Testis (tissue), 3 donors: ENCODE measurements around the gene CEP76. TPM values are rescaled to one million over a fixed set of nuclear protein-coding genes. Genes with fewer than 3 reads are reported as not detected.

Experiments used
- DNase-seq: peaks from one replicate; pipeline ENCODE4 v3.0.0-alpha.2; 2019
- H3K27ac ChIP-seq, 2 donors: fragments of 200-600 bp; sonication (generic); one replicate each; pipeline ENCODE4 v1.5.1; 2019
- H3K27me3 ChIP-seq: fragments of 200-600 bp; sonication (generic); one replicate; pipeline ENCODE4 v1.5.1; 2019
- H3K36me3 ChIP-seq: fragments of 200-600 bp; sonication (generic); one replicate; pipeline ENCODE4 v1.5.1; 2017; ENCODE audit warnings: low read depth; ENCODE audit errors: missing control alignments
- H3K4me1 ChIP-seq: fragments of 200-600 bp; sonication (generic); one replicate; pipeline ENCODE4 v1.5.1; 2019
- H3K4me3 ChIP-seq, 2 donors: fragments of 200-600 bp; sonication (generic); one replicate each; pipeline ENCODE4 v1.5.1; 2017 to 2019
- H3K9me3 ChIP-seq: fragments of 200-600 bp; sonication (generic); one replicate; pipeline ENCODE4 v1.5.1; 2017
- POLR2A ChIP-seq: fragments of 450-650 bp; IDR thresholded peaks from one replicate; pipeline ENCODE4 v1.6.1; 2017; ENCODE audit warnings: antibody characterized with exemption, mild to moderate bottlenecking, moderate library complexity
- WGBS, 2 donors: methylation state at CpG; one replicate each; pipeline ENCODE4 v1.1.5; 2018; 5-methylcytosine and 5-hydroxymethylcytosine counted together
- intact Hi-C: fragments of 100-400 bp; cut with DNase I; formaldehyde crosslinking; loops from one replicate; pipeline ENCODE4 v1.15.1; 2023; ENCODE audit warnings: low total_unique reads
- polyA plus RNA-seq: library from polyadenylated mRNA; stranded (reverse); fragments of 350-450 nt; fragmentation: Illumina TruSeq; extraction: RNeasy Lipid Tissue Mini Kit (QIAGEN cat#74804); gene quantifications from one replicate; pipeline ENCODE4 v1.2.3, GENCODE V29; 2014; ENCODE audit warnings: low read depth, low replicate concordance; ENCODE audit not compliant: insufficient read depth
- total RNA-seq, 2 donors: library from RNA; depleted of rRNA; stranded (reverse); fragments of >200 nt; gene quantifications; one replicate each; pipeline ENCODE4 v1.2.3, GENCODE V29; 2016
- TF ChIP-seq, protein P1 (sequence below), 3 experiments: fragments of 450-650 bp in 2 of 3; fragments of 200-600 bp in 1 of 3; sonication (generic) in 1 of 3; IDR thresholded peaks; one replicate each; pipeline ENCODE4 v1.5.1; 2016 to 2019; ENCODE audit warnings: antibody characterized with exemption in 3 of 3, mild to moderate bottlenecking in 2 of 3, moderate library complexity in 1 of 3

The CEP76 gene
- total and polyA plus RNA-seq, 3 donors from 2014 or later, result 26.7 to 48.6 (median 44.5) TPM

- TF ChIP-seq, protein P1, sequence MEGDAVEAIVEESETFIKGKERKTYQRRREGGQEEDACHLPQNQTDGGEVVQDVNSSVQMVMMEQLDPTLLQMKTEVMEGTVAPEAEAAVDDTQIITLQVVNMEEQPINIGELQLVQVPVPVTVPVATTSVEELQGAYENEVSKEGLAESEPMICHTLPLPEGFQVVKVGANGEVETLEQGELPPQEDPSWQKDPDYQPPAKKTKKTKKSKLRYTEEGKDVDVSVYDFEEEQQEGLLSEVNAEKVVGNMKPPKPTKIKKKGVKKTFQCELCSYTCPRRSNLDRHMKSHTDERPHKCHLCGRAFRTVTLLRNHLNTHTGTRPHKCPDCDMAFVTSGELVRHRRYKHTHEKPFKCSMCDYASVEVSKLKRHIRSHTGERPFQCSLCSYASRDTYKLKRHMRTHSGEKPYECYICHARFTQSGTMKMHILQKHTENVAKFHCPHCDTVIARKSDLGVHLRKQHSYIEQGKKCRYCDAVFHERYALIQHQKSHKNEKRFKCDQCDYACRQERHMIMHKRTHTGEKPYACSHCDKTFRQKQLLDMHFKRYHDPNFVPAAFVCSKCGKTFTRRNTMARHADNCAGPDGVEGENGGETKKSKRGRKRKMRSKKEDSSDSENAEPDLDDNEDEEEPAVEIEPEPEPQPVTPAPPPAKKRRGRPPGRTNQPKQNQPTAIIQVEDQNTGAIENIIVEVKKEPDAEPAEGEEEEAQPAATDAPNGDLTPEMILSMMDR (IDR thresholded peaks at IDR 0.05), result no peak
- TF ChIP-seq POLR2A, result no peak
- no peaks in the 10 kb centered on the region for H3K36me3 ChIP-seq
- no peak overlapping the region for H3K4me3 ChIP-seq
- no peaks in the 10 kb centered on the region for H3K27me3 ChIP-seq
- no peaks in the 10 kb centered on the region for H3K4me1 ChIP-seq
- DNase-seq, result no peak
- 95 to 96% methylated on average over 4 of the region's 4 CpGs for WGBS, 2 donors
- no peak overlapping the region for H3K27ac ChIP-seq
- intact Hi-C loops, result no loop called here
- no peaks in the 10 kb centered on the region for H3K9me3 ChIP-seq
Observed at GRCh38 chr18:12625241-12625640, 77.3 kb downstream of the CEP76 start.

Other genes starting within 250 kb of the CEP76 start
- 10 to 100 TPM; 46.8 to 67.6 TPM for gene SPIRE1, start 44.6 kb downstream of the CEP76 start, total RNA-seq
- 83.5 TPM for gene SPIRE1, start 44.6 kb downstream of the CEP76 start, polyA plus RNA-seq
- 100 to 1,000 TPM; 114 to 132 TPM for gene PSMG2, start 319 bp upstream of the CEP76 start, total RNA-seq
- 257 TPM for gene PSMG2, start 319 bp upstream of the CEP76 start, polyA plus RNA-seq
- 10 to 100 TPM; 37.4 to 41.5 TPM for gene PTPN2, start 181.5 kb upstream of the CEP76 start, total RNA-seq
- 24.5 TPM for gene PTPN2, start 181.5 kb upstream of the CEP76 start, polyA plus RNA-seq
- gene SEH1L, start 245.3 kb upstream of the CEP76 start, total RNA-seq, result 10 to 100 TPM; 37.1 to 43.5 TPM
- 33.5 TPM for gene SEH1L, start 245.3 kb upstream of the CEP76 start, polyA plus RNA-seq